Hepatocyte (in vitro differentiated cells): Measurements from ENCODE around the gene RPL10A. TPM values are rescaled to one million over a fixed set of nuclear protein-coding genes. Genes with fewer than 3 reads are reported as not detected.

Experiments used
- DNase-seq: peaks from one replicate; pipeline ENCODE4 v3.0.0-alpha.2; 2016; ENCODE audit warnings: low spot score
- H2AFZ ChIP-seq: fragments of 200-600 bp; sonication (generic); 2 replicates; pipeline ENCODE4 v1.6.0; 2016; ENCODE audit warnings: antibody characterized with exemption, mild to moderate bottlenecking
- H3K27ac ChIP-seq: fragments of 200-600 bp; sonication (generic); 2 replicates; pipeline ENCODE4 v1.5.1; 2016; ENCODE audit warnings: mild to moderate bottlenecking
- H3K27me3 ChIP-seq: fragments of 200-600 bp; sonication (generic); 2 replicates; pipeline ENCODE4 v1.6.1; 2016
- H3K36me3 ChIP-seq: fragments of 200-600 bp; sonication (generic); replicated peaks from 2 replicates; pipeline ENCODE4 v1.5.1; 2016; ENCODE audit warnings: low read depth; ENCODE audit not compliant: insufficient read depth
- H3K4me1 ChIP-seq: fragments of 200-600 bp; sonication (generic); 2 replicates; pipeline ENCODE4 v1.5.1; 2016; ENCODE audit warnings: mild to moderate bottlenecking, moderate library complexity; ENCODE audit not compliant: insufficient read depth
- H3K4me2 ChIP-seq: fragments of 200-600 bp; sonication (generic); 2 replicates; pipeline ENCODE4 v1.6.0; 2016
- H3K4me3 ChIP-seq: fragments of 200-600 bp; sonication (generic); 2 replicates; pipeline ENCODE4 v1.5.1; 2016; ENCODE audit warnings: mild to moderate bottlenecking
- H3K79me2 ChIP-seq: fragments of 200-600 bp; sonication (generic); 2 replicates; pipeline ENCODE4 v1.6.0; 2017; ENCODE audit warnings: mild to moderate bottlenecking
- H3K9me2 ChIP-seq: fragments of 200-600 bp; sonication (generic); replicated peaks from 2 replicates; pipeline ENCODE4 v1.6.0; 2017; ENCODE audit warnings: mild to moderate bottlenecking; ENCODE audit not compliant: insufficient read depth
- H3K9me3 ChIP-seq: fragments of 200-600 bp; sonication (generic); 2 replicates; pipeline ENCODE4 v1.5.1; 2016; ENCODE audit warnings: low read depth, mild to moderate bottlenecking
- H4K20me1 ChIP-seq: fragments of 200-600 bp; sonication (generic); 2 replicates; pipeline ENCODE4 v1.6.0; 2016; ENCODE audit warnings: mild to moderate bottlenecking; ENCODE audit not compliant: insufficient read depth, poor library complexity, severe bottlenecking
- EZH2 ChIP-seq: fragments of 200-600 bp; sonication (generic); IDR thresholded peaks from 2 replicates; pipeline ENCODE4 v1.6.1; 2016; ENCODE audit warnings: antibody characterized with exemption, mild to moderate bottlenecking, borderline replicate concordance
- EZH2phosphoT487 ChIP-seq: fragments of 200-600 bp; sonication (generic); IDR thresholded peaks from one replicate; pipeline ENCODE4 v1.6.1; 2018; ENCODE audit warnings: antibody characterized with exemption, mild to moderate bottlenecking, low read depth, moderate library complexity; ENCODE audit not compliant: unreplicated experiment, severe bottlenecking
- WGBS: methylation state at CpG from one replicate; pipeline ENCODE4 v1.1.6; 2016; ENCODE audit warnings: low lambda C conversion rate; ENCODE audit errors: missing lambda C conversion rate; 5-methylcytosine and 5-hydroxymethylcytosine counted together
- polyA plus RNA-seq: library from polyadenylated mRNA; unstranded; fragments of >200 nt; fragmentation: Nextera tagmentation; extraction: Ambion mirVana; gene quantifications from 2 replicates; pipeline ENCODE4 v1.2.1, GENCODE V29; 2016
- total RNA-seq: library from RNA; depleted of rRNA; stranded (reverse); fragments of >200 nt; gene quantifications from 2 replicates; pipeline ENCODE4 v1.2.3, GENCODE V29; 2014
- TF ChIP-seq, protein P1 (sequence below): fragments of 200-600 bp; sonication (generic); IDR thresholded peaks from 2 replicates; pipeline ENCODE4 v1.5.1; 2016; ENCODE audit warnings: antibody characterized with exemption, mild to moderate bottlenecking; ENCODE audit not compliant: poor library complexity

Gene RPL10A
- total and polyA plus RNA-seq, 2 experiments from 2014 or later = 308 to 1,102 TPM

GRCh38 chr6:35473850-35474130, 5.6 kb downstream of the RPL10A start:
- peaks cover 39% of the 10 kb centered on the region for H4K20me1 ChIP-seq
- H3K4me2 ChIP-seq = no peak overlapping the region
- peaks cover 18% of the 10 kb centered on the region for H3K79me2 ChIP-seq
- H3K4me3 ChIP-seq = no peak overlapping the region
- H3K36me3 ChIP-seq = no peaks in the 10 kb centered on the region
- TF ChIP-seq, protein P1, sequence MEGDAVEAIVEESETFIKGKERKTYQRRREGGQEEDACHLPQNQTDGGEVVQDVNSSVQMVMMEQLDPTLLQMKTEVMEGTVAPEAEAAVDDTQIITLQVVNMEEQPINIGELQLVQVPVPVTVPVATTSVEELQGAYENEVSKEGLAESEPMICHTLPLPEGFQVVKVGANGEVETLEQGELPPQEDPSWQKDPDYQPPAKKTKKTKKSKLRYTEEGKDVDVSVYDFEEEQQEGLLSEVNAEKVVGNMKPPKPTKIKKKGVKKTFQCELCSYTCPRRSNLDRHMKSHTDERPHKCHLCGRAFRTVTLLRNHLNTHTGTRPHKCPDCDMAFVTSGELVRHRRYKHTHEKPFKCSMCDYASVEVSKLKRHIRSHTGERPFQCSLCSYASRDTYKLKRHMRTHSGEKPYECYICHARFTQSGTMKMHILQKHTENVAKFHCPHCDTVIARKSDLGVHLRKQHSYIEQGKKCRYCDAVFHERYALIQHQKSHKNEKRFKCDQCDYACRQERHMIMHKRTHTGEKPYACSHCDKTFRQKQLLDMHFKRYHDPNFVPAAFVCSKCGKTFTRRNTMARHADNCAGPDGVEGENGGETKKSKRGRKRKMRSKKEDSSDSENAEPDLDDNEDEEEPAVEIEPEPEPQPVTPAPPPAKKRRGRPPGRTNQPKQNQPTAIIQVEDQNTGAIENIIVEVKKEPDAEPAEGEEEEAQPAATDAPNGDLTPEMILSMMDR = no peak
- no peak for TF ChIP-seq EZH2phosphoT487
- no peak for TF ChIP-seq EZH2
- H3K27ac ChIP-seq = no peak overlapping the region
- no peaks in the 10 kb centered on the region for H3K9me3 ChIP-seq
- no peaks in the 10 kb centered on the region for H3K27me3 ChIP-seq
- no peak for DNase-seq
- no peaks in the 10 kb centered on the region for H3K9me2 ChIP-seq
- H2AFZ ChIP-seq = no peak overlapping the region
- peaks cover 20% of the 10 kb centered on the region for H3K4me1 ChIP-seq

- no peaks in the 10 kb centered on the region for H3K9me3 ChIP-seq
- peaks cover 20% of the 10 kb centered on the region for H3K4me1 ChIP-seq
- H3K4me3 ChIP-seq = no peak overlapping the region
- DNase-seq = no peak
- H3K27me3 ChIP-seq = no peaks in the 10 kb centered on the region
- peaks cover 12% of the 10 kb centered on the region for H3K79me2 ChIP-seq
- WGBS = 94% methylated on average over 14 of the region's 14 CpGs
- H3K27ac ChIP-seq = no peak overlapping the region
- H3K36me3 ChIP-seq = no peaks in the 10 kb centered on the region
- H2AFZ ChIP-seq = no peak overlapping the region
- no peaks in the 10 kb centered on the region for H3K9me2 ChIP-seq
- H3K4me2 ChIP-seq = no peak overlapping the region
- TF ChIP-seq, protein P1 = no peak
- no peak for TF ChIP-seq EZH2
- no peak for TF ChIP-seq EZH2phosphoT487
- H4K20me1 ChIP-seq = peaks cover 33% of the 10 kb centered on the region
Observed at GRCh38 chr6:35474131-35474941, 6.1 kb downstream of the RPL10A start.

DNA sequence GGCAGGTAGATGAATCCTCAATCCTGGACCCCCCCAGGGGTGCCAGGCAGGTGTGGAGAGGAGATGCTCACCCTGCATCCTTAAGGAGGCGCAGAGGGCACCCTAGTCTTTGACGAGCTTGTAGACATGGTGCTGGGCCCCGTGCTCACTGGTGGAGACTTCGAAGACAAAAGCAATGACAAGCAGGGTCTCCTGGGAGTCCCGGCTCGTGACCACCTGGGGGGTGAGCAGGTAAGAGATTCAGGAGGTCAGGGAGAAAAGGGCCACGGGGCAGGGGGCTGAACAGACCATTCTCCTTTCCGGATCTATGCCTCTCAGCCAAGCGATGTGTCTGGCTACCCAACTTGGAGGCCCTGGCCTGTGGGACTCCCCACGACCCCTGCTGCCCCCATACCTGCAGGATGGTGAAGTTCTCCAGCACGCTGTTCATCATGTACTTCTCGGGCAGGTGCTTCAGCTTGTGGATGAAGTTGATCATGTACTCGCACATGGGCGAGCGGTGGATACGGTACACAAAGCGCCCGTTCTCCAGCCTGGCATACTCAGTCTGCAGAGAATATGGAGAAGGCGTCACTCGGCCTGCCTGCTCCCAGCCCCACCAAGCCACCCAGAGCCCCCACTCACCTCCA, 6.9 kb downstream of the RPL10A start:
- Histone ChIP-seq H3K4me2 (no peak overlapping the region), H3K79me2 (peaks cover 5% of the 10 kb centered on the region), H2AFZ (no peak overlapping the region), H3K27me3 (no peaks in the 10 kb centered on the region), H3K36me3 (no peaks in the 10 kb centered on the region), H3K9me3 (no peaks in the 10 kb centered on the region), H3K4me1 (peaks cover 16% of the 10 kb centered on the region), H4K20me1 (peaks cover 26% of the 10 kb centered on the region), H3K9me2 (no peaks in the 10 kb centered on the region), H3K27ac (no peak overlapping the region), H3K4me3 (no peak overlapping the region)
- TF ChIP-seq, protein P1 = no peak
- no peak for TF ChIP-seq EZH2
- no peak for TF ChIP-seq EZH2phosphoT487
- DNase-seq = no peak
- WGBS = 92% methylated on average over 20 of the region's 20 CpGs
